ENCODE measurements around the gene KRTAP4-12. TPM values are rescaled to one million over a fixed set of nuclear protein-coding genes. Genes with fewer than 3 reads are reported as not detected.
"Not testable (repeated sequence)": the region's sequence is repeated elsewhere in the genome, so short reads cannot be mapped to it uniquely, and the experiment has no call there.

The KRTAP4-12 gene
- total RNA-seq (not detected), polyA plus RNA-seq (not detected)
- long read RNA-seq, donor 1, result 0 reads
- long read RNA-seq, donor 2, result 0 reads
- long read RNA-seq, donor 3, result 0 reads
- long read RNA-seq, donor 4, result 0 reads
- long read RNA-seq, donor 5, result 0 reads
- long read RNA-seq, donor 6, result 0 reads
- long read RNA-seq, donor 7, result 0 reads
- long read RNA-seq, donor 8, result 0 reads
- long read RNA-seq, donor 9, result 0 reads
- long read RNA-seq, donor 10, result 0 reads

- 82% methylated on average over 3 of the region's 3 CpGs for WGBS
- H3K4me3 ChIP-seq (ENCODE audit: low read length in 2 of 2); H3K27ac ChIP-seq (ENCODE audit: low read depth in 1 of 2, low read length in 1 of 2); H3K9me3 ChIP-seq (ENCODE audit: control insufficient read depth in 2 of 2, insufficient read depth in 1 of 2, low read length in 1 of 2); H3K36me3 ChIP-seq (ENCODE audit: control insufficient read depth in 2 of 2, insufficient read depth in 2 of 2, low read length in 1 of 2); H3K4me1 ChIP-seq (ENCODE audit: control insufficient read depth in 2 of 2, insufficient read depth in 2 of 2, low read length in 2 of 2); H3K27me3 ChIP-seq (ENCODE audit: control insufficient read depth in 2 of 2, insufficient read depth in 1 of 2, low read length in 1 of 2); DNase-seq (ENCODE audit: low read depth in 6 of 9, low spot score in 9 of 9): not testable (repeated sequence)
Measured at GRCh38 chr17:41123991-41124371, at the start of gene KRTAP4-12. Gene KRTAP4-12 (minus strand): TSS chr17:41124182. CDS start chr17:41124122, 60 bp downstream.

- Histone ChIP-seq H3K4me3 (ENCODE audit: low read length in 2 of 2) (no peak overlapping the region), H3K27me3 (ENCODE audit: control insufficient read depth in 2 of 2, insufficient read depth in 1 of 2, low read length in 1 of 2) (no peaks in the 10 kb centered on the region), H3K27ac (ENCODE audit: low read depth in 1 of 2, low read length in 1 of 2) (no peak overlapping the region), H3K36me3 (ENCODE audit: control insufficient read depth in 2 of 2, insufficient read depth in 2 of 2, low read length in 1 of 2) (no peaks in the 10 kb centered on the region), H3K4me1 (ENCODE audit: control insufficient read depth in 2 of 2, insufficient read depth in 2 of 2, low read length in 2 of 2) (no peaks in the 10 kb centered on the region), H3K9me3 (ENCODE audit: control insufficient read depth in 2 of 2, insufficient read depth in 1 of 2, low read length in 1 of 2) (no peaks in the 10 kb centered on the region)
- WGBS, result 90% methylated on average over 2 of the region's 2 CpGs
- DNase-seq (ENCODE audit: low read depth in 6 of 9, low spot score in 9 of 9), result no peak
Measured at GRCh38 chr17:41171886-41172285, 47.9 kb upstream of the KRTAP4-12 start.

- 100% methylated on average over 1 of the region's 1 CpG for WGBS
- Histone ChIP-seq H3K27ac (ENCODE audit: low read depth in 1 of 2, low read length in 1 of 2) (no peak within 1 kb of the TSS), H3K36me3 (ENCODE audit: control insufficient read depth in 2 of 2, insufficient read depth in 2 of 2, low read length in 1 of 2) (no peaks in the 10 kb centered on the region), H3K9me3 (ENCODE audit: control insufficient read depth in 2 of 2, insufficient read depth in 1 of 2, low read length in 1 of 2) (no peaks in the 10 kb centered on the region), H3K4me3 (ENCODE audit: low read length in 2 of 2) (no peak within 1 kb of the TSS), H3K27me3 (ENCODE audit: control insufficient read depth in 2 of 2, insufficient read depth in 1 of 2, low read length in 1 of 2) (no peaks in the 10 kb centered on the region), H3K4me1 (ENCODE audit: control insufficient read depth in 2 of 2, insufficient read depth in 2 of 2, low read length in 2 of 2) (no peaks in the 10 kb centered on the region)
- DNase-seq (ENCODE audit: low read depth in 6 of 9, low spot score in 9 of 9), result no peak
Measured at GRCh38 chr17:41168121-41168520, 44.1 kb upstream of the KRTAP4-12 start, which contains the start of gene KRTAP4-3. Gene KRTAP4-3 (minus strand): TSS chr17:41168221. CDS start chr17:41168172, 49 bp downstream.

GRCh38 chr17:41167561-41167960, 43.6 kb upstream of the KRTAP4-12 start:
- H3K36me3 ChIP-seq (ENCODE audit: control insufficient read depth in 2 of 2, insufficient read depth in 2 of 2, low read length in 1 of 2), result no peaks in the 10 kb centered on the region
- WGBS, result 97% methylated on average over 7 of the region's 7 CpGs
- H3K9me3 ChIP-seq (ENCODE audit: control insufficient read depth in 2 of 2, insufficient read depth in 1 of 2, low read length in 1 of 2), result no peaks in the 10 kb centered on the region
- DNase-seq (ENCODE audit: low read depth in 6 of 9, low spot score in 9 of 9), result no peak
- no peak overlapping the region for H3K4me3 ChIP-seq (ENCODE audit: low read length in 2 of 2)
- H3K4me1 ChIP-seq (ENCODE audit: control insufficient read depth in 2 of 2, insufficient read depth in 2 of 2, low read length in 2 of 2), result no peaks in the 10 kb centered on the region
- H3K27ac ChIP-seq (ENCODE audit: low read depth in 1 of 2, low read length in 1 of 2), result no peak overlapping the region
- no peaks in the 10 kb centered on the region for H3K27me3 ChIP-seq (ENCODE audit: control insufficient read depth in 2 of 2, insufficient read depth in 1 of 2, low read length in 1 of 2)

GRCh38 chr17:41163828-41164227, 39.8 kb upstream of the KRTAP4-12 start:
- Histone ChIP-seq H3K27me3 (ENCODE audit: control insufficient read depth in 2 of 2, insufficient read depth in 1 of 2, low read length in 1 of 2) (no peaks in the 10 kb centered on the region), H3K9me3 (ENCODE audit: control insufficient read depth in 2 of 2, insufficient read depth in 1 of 2, low read length in 1 of 2) (no peaks in the 10 kb centered on the region), H3K4me3 (ENCODE audit: low read length in 2 of 2) (no peak overlapping the region), H3K4me1 (ENCODE audit: control insufficient read depth in 2 of 2, insufficient read depth in 2 of 2, low read length in 2 of 2) (no peaks in the 10 kb centered on the region), H3K36me3 (ENCODE audit: control insufficient read depth in 2 of 2, insufficient read depth in 2 of 2, low read length in 1 of 2) (no peaks in the 10 kb centered on the region), H3K27ac (ENCODE audit: low read depth in 1 of 2, low read length in 1 of 2) (no peak overlapping the region)
- 93% methylated on average over 7 of the region's 7 CpGs for WGBS
- DNase-seq (ENCODE audit: low read depth in 6 of 9, low spot score in 9 of 9), result no peak

- H3K27me3 ChIP-seq (ENCODE audit: control insufficient read depth in 2 of 2, insufficient read depth in 1 of 2, low read length in 1 of 2), result no peaks in the 10 kb centered on the region
- H3K36me3 ChIP-seq (ENCODE audit: control insufficient read depth in 2 of 2, insufficient read depth in 2 of 2, low read length in 1 of 2), result no peaks in the 10 kb centered on the region
- H3K4me1 ChIP-seq (ENCODE audit: control insufficient read depth in 2 of 2, insufficient read depth in 2 of 2, low read length in 2 of 2), result no peaks in the 10 kb centered on the region
- H3K4me3 ChIP-seq (ENCODE audit: low read length in 2 of 2), result no peak within 1 kb of the TSS
- H3K9me3 ChIP-seq (ENCODE audit: control insufficient read depth in 2 of 2, insufficient read depth in 1 of 2, low read length in 1 of 2), result no peaks in the 10 kb centered on the region
- DNase-seq (ENCODE audit: low read depth in 6 of 9, low spot score in 9 of 9), result no peak
- 98% methylated on average over 1 of the region's 1 CpG for WGBS
- H3K27ac ChIP-seq (ENCODE audit: low read depth in 1 of 2, low read length in 1 of 2), result no peak within 1 kb of the TSS
Measured at GRCh38 chr17:41160648-41161047, 36.7 kb upstream of the KRTAP4-12 start, which contains the start of gene KRTAP4-4. Gene KRTAP4-4 (minus strand): TSS chr17:41160748. CDS start chr17:41160691, 57 bp downstream.

GRCh38 chr17:41160190-41160589, 36.2 kb upstream of the KRTAP4-12 start:
- not testable (repeated sequence) for H3K4me3 ChIP-seq (ENCODE audit: low read length in 2 of 2); H3K27me3 ChIP-seq (ENCODE audit: control insufficient read depth in 2 of 2, insufficient read depth in 1 of 2, low read length in 1 of 2); H3K36me3 ChIP-seq (ENCODE audit: control insufficient read depth in 2 of 2, insufficient read depth in 2 of 2, low read length in 1 of 2); DNase-seq (ENCODE audit: low read depth in 6 of 9, low spot score in 9 of 9); H3K4me1 ChIP-seq (ENCODE audit: control insufficient read depth in 2 of 2, insufficient read depth in 2 of 2, low read length in 2 of 2); H3K27ac ChIP-seq (ENCODE audit: low read depth in 1 of 2, low read length in 1 of 2); H3K9me3 ChIP-seq (ENCODE audit: control insufficient read depth in 2 of 2, insufficient read depth in 1 of 2, low read length in 1 of 2)
- 95% methylated on average over 3 of the region's 3 CpGs for WGBS

GRCh38 chr17:41153856-41154255, 29.9 kb upstream of the KRTAP4-12 start:
- no peak overlapping the region for H3K27ac ChIP-seq (ENCODE audit: low read depth in 1 of 2, low read length in 1 of 2)
- H3K36me3 ChIP-seq (ENCODE audit: control insufficient read depth in 2 of 2, insufficient read depth in 2 of 2, low read length in 1 of 2), result no peaks in the 10 kb centered on the region
- H3K27me3 ChIP-seq (ENCODE audit: control insufficient read depth in 2 of 2, insufficient read depth in 1 of 2, low read length in 1 of 2), result no peaks in the 10 kb centered on the region
- WGBS, result 20% methylated on average over 2 of the region's 2 CpGs
- H3K4me1 ChIP-seq (ENCODE audit: control insufficient read depth in 2 of 2, insufficient read depth in 2 of 2, low read length in 2 of 2), result no peaks in the 10 kb centered on the region
- no peak overlapping the region for H3K4me3 ChIP-seq (ENCODE audit: low read length in 2 of 2)
- no peak for DNase-seq (ENCODE audit: low read depth in 6 of 9, low spot score in 9 of 9)
- no peaks in the 10 kb centered on the region for H3K9me3 ChIP-seq (ENCODE audit: control insufficient read depth in 2 of 2, insufficient read depth in 1 of 2, low read length in 1 of 2)

GRCh38 chr17:41151525-41151924, 27.5 kb upstream of the KRTAP4-12 start:
- 92% methylated on average over 2 of the region's 2 CpGs for WGBS
- Histone ChIP-seq H3K4me3 (ENCODE audit: low read length in 2 of 2) (no peak overlapping the region), H3K27me3 (ENCODE audit: control insufficient read depth in 2 of 2, insufficient read depth in 1 of 2, low read length in 1 of 2) (no peaks in the 10 kb centered on the region), H3K9me3 (ENCODE audit: control insufficient read depth in 2 of 2, insufficient read depth in 1 of 2, low read length in 1 of 2) (no peaks in the 10 kb centered on the region), H3K27ac (ENCODE audit: low read depth in 1 of 2, low read length in 1 of 2) (no peak overlapping the region), H3K36me3 (ENCODE audit: control insufficient read depth in 2 of 2, insufficient read depth in 2 of 2, low read length in 1 of 2) (no peaks in the 10 kb centered on the region), H3K4me1 (ENCODE audit: control insufficient read depth in 2 of 2, insufficient read depth in 2 of 2, low read length in 2 of 2) (no peaks in the 10 kb centered on the region)
- no peak for DNase-seq (ENCODE audit: low read depth in 6 of 9, low spot score in 9 of 9)

Data from thymus (tissue), 14 donors.